ENCODE data around the gene MYH11.
A peak's percentile ranks its signal among the peaks of the same experiment; 100 is the strongest.

Gene MYH11

DNA sequence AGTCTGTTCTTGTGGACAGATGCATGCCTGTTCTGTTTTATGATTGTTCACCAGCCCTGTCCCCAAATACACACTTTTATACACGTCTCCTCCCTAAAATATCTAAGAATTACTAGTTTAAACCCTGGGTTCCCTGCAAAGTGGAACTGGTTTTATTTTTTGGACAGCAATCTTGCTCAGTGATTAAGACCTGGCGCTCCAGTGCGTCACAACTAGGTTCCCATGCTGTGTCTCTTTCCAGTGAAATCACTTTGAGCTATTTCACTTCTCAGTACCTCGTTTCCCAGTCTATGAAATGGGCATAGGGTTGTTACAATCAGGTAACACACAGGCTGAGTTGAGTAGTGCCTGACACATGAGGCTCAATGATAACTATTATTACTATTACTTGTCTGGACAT lies 30.5 kb upstream of the MYH11 start:
- peaks cover 22% of the 10 kb centered on the region for H3K4me1 Mint-ChIP-seq
- no peaks in the 10 kb centered on the region for H3K9me3 Mint-ChIP-seq
- DNase-seq (ENCODE audit: low spot score in 2 of 2), result no peak
- H3K4me3 Mint-ChIP-seq, result peak overlapping the region; percentile 93
- no peak for ATAC-seq (ENCODE audit: low read depth)
- H3K27ac Mint-ChIP-seq, result no peak overlapping the region
- peaks cover 6% of the 10 kb centered on the region for H3K36me3 Mint-ChIP-seq
- H3K27me3 Mint-ChIP-seq, result no peaks in the 10 kb centered on the region

DNA sequence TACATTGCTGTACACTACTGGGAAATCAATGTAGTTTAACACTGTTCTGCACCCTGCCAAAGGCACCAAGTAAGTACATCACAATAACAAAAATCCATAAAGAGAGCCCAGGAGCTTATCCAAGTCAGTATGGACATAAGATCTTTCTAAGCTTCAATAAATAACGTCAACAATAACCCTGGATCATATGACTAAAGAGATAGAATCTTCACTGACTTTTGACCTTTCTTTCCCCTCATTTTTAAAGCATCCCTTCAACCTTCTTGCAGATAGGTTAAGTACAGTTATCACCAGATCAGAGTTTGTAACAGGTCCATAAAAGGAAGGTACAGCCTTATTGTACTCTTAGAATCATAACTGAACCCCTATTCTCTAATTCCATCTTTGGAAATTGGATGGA lies 29.2 kb upstream of the MYH11 start:
- Mint-ChIP-seq H3K4me1 (peaks cover 20% of the 10 kb centered on the region), H3K27ac (no peak overlapping the region), H3K36me3 (peaks cover 6% of the 10 kb centered on the region), H3K4me3 (peak overlapping the region; percentile 46), H3K9me3 (no peaks in the 10 kb centered on the region), H3K27me3 (no peaks in the 10 kb centered on the region)
- ATAC-seq (ENCODE audit: low read depth), result no peak
- DNase-seq (ENCODE audit: low spot score in 2 of 2), result no peak

DNA sequence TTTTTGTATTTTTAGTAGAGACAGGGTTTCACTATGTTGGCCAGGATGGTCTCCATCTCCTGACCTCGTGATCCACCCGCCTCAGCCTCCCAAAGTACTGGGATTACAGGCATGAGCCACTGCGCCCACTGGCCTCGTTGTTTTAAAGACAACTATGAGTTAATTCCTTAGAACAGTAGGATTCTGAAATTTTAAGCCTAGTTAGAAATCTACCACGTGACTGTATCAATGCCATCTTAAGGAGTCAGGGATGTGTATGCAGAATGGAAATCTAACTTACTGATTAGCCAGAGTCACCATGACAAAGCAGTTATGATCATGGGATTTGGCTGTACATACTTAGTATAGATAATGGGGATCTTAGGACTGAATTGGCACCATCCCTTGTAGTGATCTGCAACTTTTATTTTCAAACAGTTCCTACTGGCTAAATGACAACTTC lies 28.8 kb upstream of the MYH11 start:
- Mint-ChIP-seq H3K27ac (no peak overlapping the region), H3K9me3 (no peaks in the 10 kb centered on the region), H3K4me1 (peaks cover 20% of the 10 kb centered on the region), H3K36me3 (peaks cover 6% of the 10 kb centered on the region), H3K27me3 (no peaks in the 10 kb centered on the region), H3K4me3 (peak overlapping the region; percentile 9)
- no peak for ATAC-seq (ENCODE audit: low read depth)
- no peak for DNase-seq (ENCODE audit: low spot score in 2 of 2)

DNA sequence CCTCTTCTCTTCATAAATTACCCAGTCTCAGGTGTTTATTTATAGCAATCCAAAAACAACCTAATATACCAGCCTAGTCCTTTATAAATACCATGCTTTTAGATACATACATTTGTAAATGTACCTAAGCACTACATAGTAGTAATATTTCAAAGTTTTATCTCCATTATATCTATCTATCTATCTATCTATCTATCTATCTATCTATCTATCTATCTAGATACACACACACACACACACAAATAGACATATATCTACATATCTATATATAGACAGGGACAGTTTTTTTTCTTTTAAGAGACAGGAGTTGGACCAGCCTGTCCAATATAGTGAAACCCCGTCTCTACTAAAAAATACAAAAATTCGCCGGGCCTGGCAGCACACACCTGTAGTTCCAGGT lies 25.7 kb upstream of the MYH11 start:
- Mint-ChIP-seq H3K4me3 (no peak overlapping the region), H3K36me3 (peaks cover 13% of the 10 kb centered on the region), H3K9me3 (no peaks in the 10 kb centered on the region), H3K4me1 (peaks cover 18% of the 10 kb centered on the region), H3K27ac (no peak overlapping the region), H3K27me3 (no peaks in the 10 kb centered on the region)
- DNase-seq (ENCODE audit: low spot score in 2 of 2), result no peak
- no peak for ATAC-seq (ENCODE audit: low read depth)

DNA sequence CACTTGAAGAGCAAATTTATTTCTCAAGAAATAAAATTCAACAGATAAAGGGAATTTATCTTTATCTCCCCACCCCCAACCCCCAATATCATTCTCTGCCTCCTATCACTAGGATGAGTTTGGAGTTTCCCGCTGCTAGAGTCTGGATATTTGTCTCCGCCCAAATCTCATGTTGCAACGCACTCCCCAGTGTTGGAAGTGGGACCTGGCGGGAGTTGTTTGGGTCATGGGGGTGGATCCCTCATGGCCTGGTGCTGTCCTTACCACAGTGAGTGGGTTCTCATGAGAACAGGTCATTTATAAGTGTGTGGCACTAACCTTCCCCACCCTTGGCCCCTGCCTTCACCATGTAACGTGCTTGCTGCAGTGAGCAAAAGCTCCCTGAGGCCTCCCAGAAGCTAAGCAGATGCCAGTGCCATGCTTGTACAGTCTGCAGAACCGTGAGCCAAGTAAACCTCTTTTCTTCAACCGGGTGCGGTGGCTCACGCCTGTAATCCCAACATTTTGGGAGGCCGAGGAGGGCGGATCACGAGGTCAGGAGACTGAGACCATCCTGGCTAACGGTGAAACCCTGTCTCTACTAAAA lies 25.1 kb upstream of the MYH11 start:
- Mint-ChIP-seq H3K9me3 (no peaks in the 10 kb centered on the region), H3K4me3 (no peak overlapping the region), H3K27me3 (no peaks in the 10 kb centered on the region), H3K36me3 (peaks cover 13% of the 10 kb centered on the region), H3K27ac (no peak overlapping the region), H3K4me1 (peaks cover 13% of the 10 kb centered on the region)
- ATAC-seq (ENCODE audit: low read depth) (no peak), DNase-seq (ENCODE audit: low spot score in 2 of 2) (no peak)

DNA sequence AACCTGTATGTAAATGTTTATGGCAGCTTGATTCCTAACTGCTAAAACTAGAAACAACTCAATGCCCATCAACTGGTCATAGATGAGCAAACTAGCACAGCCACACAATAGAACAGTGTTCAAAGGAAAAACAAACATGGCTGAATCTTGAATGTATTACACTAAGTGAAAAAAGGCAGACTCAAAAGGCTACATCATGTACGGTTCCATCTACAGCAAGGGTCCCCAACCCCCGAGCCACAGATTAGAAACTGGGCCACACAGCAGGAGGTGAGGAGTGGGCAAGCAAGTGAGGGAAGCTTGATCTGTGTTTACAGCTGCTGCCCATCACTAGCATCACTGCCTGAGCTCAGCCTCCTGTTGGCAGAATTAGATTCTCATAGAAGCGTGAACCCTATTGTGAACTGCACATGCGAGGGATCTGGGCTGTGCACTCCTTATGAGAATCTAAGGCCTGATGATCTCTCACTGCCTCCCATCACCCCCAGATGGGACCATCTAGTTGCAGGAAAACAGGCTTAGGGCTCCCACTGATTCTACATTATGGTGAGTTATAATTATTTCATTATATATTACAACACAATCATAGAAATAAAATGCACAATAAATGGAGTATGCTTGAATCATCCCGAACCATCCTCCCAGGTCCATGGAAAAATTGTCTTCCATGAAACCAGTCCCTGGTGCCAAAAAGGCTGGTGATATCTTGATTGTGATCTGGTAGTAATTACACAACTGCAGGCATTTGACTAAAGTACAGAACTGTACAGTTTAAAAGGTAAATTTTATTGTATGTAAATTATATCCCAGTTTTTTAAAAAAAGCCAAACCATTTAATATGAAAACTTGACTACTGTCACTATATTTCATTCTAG lies 23.8 kb upstream of the MYH11 start:
- no peak overlapping the region for H3K4me3 Mint-ChIP-seq
- ATAC-seq (ENCODE audit: low read depth), result no peak
- H3K4me1 Mint-ChIP-seq, result peaks cover 5% of the 10 kb centered on the region
- H3K27me3 Mint-ChIP-seq, result no peaks in the 10 kb centered on the region
- H3K9me3 Mint-ChIP-seq, result no peaks in the 10 kb centered on the region
- no peak overlapping the region for H3K27ac Mint-ChIP-seq
- H3K36me3 Mint-ChIP-seq, result peaks cover 10% of the 10 kb centered on the region
- DNase-seq (ENCODE audit: low spot score in 2 of 2), result no peak

DNA sequence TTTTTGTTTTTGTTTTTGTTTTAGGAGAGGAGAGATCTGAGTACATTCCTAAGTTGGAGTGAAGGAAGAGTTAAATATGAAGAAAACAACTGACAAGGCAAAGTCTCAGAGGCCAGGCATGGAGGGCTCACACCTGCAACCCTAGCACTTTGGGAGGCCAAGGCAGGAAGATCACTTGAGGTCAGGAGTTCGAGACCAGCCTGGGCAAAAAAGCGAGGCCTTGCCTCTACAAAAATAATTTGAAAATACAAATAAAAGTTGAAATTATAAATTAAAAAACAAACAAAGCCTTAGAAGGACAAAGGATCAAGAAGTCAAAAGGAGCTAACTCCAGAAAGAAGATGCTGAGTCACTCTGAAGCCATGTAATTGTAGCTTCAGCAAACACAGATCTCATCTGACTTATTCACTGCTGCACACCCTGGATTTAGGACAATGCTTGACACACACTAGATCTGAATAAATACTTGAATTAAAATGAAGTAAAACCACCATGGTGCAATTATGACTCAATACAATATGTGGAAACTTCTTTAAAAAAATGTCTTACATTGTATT lies 22.5 kb upstream of the MYH11 start:
- DNase-seq (ENCODE audit: low spot score in 2 of 2), result no peak
- no peak overlapping the region for H3K27ac Mint-ChIP-seq
- H3K4me1 Mint-ChIP-seq, result peaks cover 6% of the 10 kb centered on the region
- H3K36me3 Mint-ChIP-seq, result peaks cover 13% of the 10 kb centered on the region
- H3K9me3 Mint-ChIP-seq, result no peaks in the 10 kb centered on the region
- no peak for ATAC-seq (ENCODE audit: low read depth)
- no peak overlapping the region for H3K4me3 Mint-ChIP-seq
- H3K27me3 Mint-ChIP-seq, result no peaks in the 10 kb centered on the region

DNA sequence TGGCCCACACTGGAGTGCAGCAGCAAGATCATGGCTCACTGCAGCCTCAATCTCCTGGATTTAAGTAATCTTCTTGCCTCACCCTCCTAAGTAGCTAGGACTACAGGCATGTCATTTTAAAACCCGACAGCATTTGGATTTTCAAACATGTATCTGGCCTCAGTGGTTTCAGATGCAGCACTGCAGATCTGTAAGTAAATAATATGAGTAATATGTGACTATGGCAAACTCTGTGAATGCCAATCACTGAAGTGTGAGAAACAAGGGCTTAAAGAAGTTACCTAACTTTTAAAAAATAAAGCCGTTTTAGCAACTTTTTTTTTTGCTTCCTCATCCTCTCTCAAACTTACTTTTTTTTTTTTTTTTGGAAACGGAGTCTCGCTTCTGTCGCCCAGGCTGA lies 19.7 kb upstream of the MYH11 start:
- DNase-seq (ENCODE audit: low spot score in 2 of 2) (no peak), ATAC-seq (ENCODE audit: low read depth) (no peak)
- H3K4me3 Mint-ChIP-seq, result no peak overlapping the region
- H3K36me3 Mint-ChIP-seq, result peaks cover 12% of the 10 kb centered on the region
- H3K4me1 Mint-ChIP-seq, result peaks cover 6% of the 10 kb centered on the region
- H3K27ac Mint-ChIP-seq, result no peak overlapping the region
- no peaks in the 10 kb centered on the region for H3K27me3 Mint-ChIP-seq
- no peaks in the 10 kb centered on the region for H3K9me3 Mint-ChIP-seq

DNA sequence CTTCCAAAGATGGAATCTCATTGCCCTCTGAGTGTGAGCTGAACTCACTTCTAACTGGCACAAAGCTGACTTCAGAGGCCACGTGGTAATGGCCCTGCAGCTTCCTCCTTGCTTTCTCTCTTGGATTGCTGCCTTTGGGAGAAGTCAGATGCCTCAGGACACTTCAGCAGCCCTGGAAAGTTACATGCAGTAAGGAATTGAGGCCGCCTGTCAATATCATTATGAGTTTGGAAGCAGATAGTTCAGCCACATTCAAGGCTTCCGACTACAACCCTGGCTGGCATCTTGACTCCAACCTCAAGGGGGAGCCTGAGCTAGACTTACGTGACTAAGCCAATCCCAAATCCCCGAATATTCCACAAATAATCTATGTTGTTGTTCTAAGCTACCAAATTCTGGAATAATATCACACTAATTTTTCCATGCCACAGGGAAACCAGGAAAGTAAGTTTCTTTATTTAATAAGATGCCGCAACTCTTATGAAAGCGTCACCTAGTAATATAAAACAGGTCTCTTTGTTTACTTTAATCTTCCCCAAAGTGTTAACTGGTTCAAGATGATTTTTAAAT lies 18.0 kb upstream of the MYH11 start:
- Mint-ChIP-seq H3K27me3 (no peaks in the 10 kb centered on the region), H3K9me3 (no peaks in the 10 kb centered on the region), H3K4me3 (no peak overlapping the region), H3K36me3 (peaks cover 15% of the 10 kb centered on the region), H3K4me1 (peaks cover 4% of the 10 kb centered on the region), H3K27ac (peak overlapping the region; percentile 16)
- DNase-seq (ENCODE audit: low spot score in 2 of 2) (no peak), ATAC-seq (ENCODE audit: low read depth) (no peak)

DNA sequence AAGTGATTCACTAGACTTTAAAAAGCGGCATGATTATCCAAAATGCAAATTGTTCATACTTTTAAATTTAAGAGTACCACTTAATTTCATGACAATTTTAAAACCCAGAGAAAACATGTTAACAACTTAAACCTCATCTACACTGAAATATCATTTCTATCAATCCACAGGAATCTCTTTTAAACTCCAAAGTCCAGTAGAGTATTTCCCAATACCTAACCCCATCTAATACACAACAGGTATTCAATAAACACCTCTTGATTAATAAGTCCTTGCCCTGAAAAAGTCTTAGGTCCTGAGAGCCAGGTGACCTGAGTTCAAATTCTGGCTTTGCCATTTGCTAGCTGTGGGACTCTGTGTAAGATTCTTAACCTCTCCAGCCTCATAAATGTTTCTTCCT lies 16.9 kb upstream of the MYH11 start:
- Mint-ChIP-seq H3K4me1 (peaks cover 4% of the 10 kb centered on the region), H3K36me3 (peaks cover 16% of the 10 kb centered on the region), H3K9me3 (no peaks in the 10 kb centered on the region), H3K27ac (no peak overlapping the region), H3K27me3 (no peaks in the 10 kb centered on the region), H3K4me3 (no peak overlapping the region)
- DNase-seq (ENCODE audit: low spot score in 2 of 2) (no peak), ATAC-seq (ENCODE audit: low read depth) (no peak)

DNA sequence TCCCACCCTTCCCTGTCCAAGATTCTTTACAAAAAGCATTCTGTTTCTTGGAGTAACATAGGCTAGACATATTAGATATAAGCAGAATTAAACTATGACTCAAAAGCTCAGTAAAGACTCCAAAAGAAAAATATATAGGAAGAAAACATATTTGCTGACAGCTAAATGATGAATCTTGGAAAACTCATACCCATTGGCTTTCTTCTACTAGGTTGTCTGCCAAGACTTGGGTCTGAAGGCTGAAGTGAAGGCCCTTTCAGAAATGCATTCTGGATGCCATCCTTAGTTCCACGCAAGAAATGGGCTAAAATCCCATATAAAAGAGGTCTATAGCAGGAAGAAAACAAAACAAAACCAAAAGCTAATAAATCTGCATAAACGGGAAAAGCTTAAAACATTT lies 16.5 kb upstream of the MYH11 start:
- ATAC-seq (ENCODE audit: low read depth), result no peak

DNA sequence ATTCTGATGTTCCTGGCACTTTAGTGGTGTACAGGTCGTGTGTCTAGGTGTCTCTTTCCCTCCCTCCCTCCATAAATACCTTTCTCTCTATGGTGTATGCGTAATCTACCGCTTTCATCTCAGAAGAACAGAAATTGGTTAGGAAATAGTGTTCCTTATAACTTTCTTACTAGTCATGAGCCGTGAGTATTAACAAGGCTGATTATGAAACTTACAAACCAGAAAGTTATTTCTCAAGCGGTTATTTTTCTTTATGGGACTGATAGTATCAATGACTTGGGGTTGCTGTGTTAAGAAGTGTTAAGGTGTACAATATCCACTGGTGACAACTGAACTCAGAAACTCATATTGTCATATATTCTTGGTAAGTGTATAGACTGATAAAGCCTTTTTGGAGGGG lies 13.2 kb upstream of the MYH11 start:
- H3K27ac Mint-ChIP-seq, result no peak overlapping the region
- H3K4me1 Mint-ChIP-seq, result peaks cover 2% of the 10 kb centered on the region
- peaks cover 19% of the 10 kb centered on the region for H3K36me3 Mint-ChIP-seq
- no peak overlapping the region for H3K4me3 Mint-ChIP-seq
- H3K27me3 Mint-ChIP-seq, result no peaks in the 10 kb centered on the region
- no peak for ATAC-seq (ENCODE audit: low read depth)
- H3K9me3 Mint-ChIP-seq, result no peaks in the 10 kb centered on the region
- no peak for DNase-seq (ENCODE audit: low spot score in 2 of 2)

More for the DNA sequence above, 16.5 kb upstream of the MYH11 start:
- no peak overlapping the region for H3K4me3 Mint-ChIP-seq
- H3K4me1 Mint-ChIP-seq, result peaks cover 4% of the 10 kb centered on the region
- DNase-seq (ENCODE audit: low spot score in 2 of 2), result no peak
- no peaks in the 10 kb centered on the region for H3K27me3 Mint-ChIP-seq
- no peaks in the 10 kb centered on the region for H3K9me3 Mint-ChIP-seq
- no peak overlapping the region for H3K27ac Mint-ChIP-seq
- H3K36me3 Mint-ChIP-seq, result peaks cover 16% of the 10 kb centered on the region

DNA sequence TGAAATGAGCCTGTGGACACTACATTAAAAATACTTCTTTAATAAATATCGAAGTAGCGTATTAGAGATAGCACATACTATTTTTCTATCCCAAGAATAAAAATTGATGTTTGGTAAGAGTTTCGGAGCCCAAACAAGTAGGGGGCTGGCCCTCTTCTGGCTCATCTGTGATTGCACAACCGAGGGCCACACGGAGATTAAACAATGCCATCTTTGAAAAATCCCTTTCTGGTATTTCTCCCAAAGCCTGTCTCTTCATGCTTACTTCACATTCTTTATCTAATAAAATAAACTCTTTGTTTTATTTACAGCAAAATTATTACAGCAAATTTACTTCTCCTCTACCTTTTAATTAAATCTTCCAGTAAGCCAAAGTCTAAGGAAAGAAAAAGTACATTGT lies 9.6 kb upstream of the MYH11 start:
- ATAC-seq (ENCODE audit: low read depth) (no peak), DNase-seq (ENCODE audit: low spot score in 2 of 2) (no peak)
- Mint-ChIP-seq H3K9me3 (no peaks in the 10 kb centered on the region), H3K4me1 (no peaks in the 10 kb centered on the region), H3K4me3 (no peak overlapping the region), H3K36me3 (peaks cover 15% of the 10 kb centered on the region), H3K27me3 (no peaks in the 10 kb centered on the region), H3K27ac (no peak overlapping the region)

DNA sequence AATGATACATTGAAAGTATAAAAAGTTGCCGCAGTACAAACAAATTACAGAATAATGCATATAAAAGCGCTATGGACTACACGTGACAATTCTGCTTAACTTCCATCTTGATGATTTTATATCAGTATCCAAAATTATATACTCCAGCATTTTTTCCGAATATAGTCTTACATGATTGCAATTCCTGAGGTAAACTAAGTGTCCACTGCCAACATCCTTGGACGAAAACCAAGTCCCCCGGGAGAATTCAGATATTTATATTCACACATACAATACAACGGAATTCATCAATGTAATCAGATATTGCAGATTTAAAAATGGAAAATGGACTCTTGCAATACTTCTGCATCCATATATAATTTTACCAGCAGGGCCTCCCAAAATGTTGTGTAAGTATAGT lies 8.9 kb upstream of the MYH11 start:
- Mint-ChIP-seq H3K9me3 (no peaks in the 10 kb centered on the region), H3K27ac (no peak overlapping the region), H3K27me3 (no peaks in the 10 kb centered on the region), H3K4me3 (no peak overlapping the region), H3K4me1 (no peaks in the 10 kb centered on the region), H3K36me3 (peaks cover 15% of the 10 kb centered on the region)
- DNase-seq (ENCODE audit: low spot score in 2 of 2) (no peak), ATAC-seq (ENCODE audit: low read depth) (no peak)
